ENCODE data around the gene SEMA5B.

SEMA5B gene, protein sequence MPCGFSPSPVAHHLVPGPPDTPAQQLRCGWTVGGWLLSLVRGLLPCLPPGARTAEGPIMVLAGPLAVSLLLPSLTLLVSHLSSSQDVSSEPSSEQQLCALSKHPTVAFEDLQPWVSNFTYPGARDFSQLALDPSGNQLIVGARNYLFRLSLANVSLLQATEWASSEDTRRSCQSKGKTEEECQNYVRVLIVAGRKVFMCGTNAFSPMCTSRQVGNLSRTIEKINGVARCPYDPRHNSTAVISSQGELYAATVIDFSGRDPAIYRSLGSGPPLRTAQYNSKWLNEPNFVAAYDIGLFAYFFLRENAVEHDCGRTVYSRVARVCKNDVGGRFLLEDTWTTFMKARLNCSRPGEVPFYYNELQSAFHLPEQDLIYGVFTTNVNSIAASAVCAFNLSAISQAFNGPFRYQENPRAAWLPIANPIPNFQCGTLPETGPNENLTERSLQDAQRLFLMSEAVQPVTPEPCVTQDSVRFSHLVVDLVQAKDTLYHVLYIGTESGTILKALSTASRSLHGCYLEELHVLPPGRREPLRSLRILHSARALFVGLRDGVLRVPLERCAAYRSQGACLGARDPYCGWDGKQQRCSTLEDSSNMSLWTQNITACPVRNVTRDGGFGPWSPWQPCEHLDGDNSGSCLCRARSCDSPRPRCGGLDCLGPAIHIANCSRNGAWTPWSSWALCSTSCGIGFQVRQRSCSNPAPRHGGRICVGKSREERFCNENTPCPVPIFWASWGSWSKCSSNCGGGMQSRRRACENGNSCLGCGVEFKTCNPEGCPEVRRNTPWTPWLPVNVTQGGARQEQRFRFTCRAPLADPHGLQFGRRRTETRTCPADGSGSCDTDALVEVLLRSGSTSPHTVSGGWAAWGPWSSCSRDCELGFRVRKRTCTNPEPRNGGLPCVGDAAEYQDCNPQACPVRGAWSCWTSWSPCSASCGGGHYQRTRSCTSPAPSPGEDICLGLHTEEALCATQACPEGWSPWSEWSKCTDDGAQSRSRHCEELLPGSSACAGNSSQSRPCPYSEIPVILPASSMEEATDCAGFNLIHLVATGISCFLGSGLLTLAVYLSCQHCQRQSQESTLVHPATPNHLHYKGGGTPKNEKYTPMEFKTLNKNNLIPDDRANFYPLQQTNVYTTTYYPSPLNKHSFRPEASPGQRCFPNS

GRCh38 chr3:123027292-123028232 lies at the start of gene SEMA5B:
Gene SEMA5B, minus strand, starts transcription at chr3:123027763. Its CDS starts 66,500 bp downstream, at chr3:122961263.
- DNase-seq, result no peak

DNA sequence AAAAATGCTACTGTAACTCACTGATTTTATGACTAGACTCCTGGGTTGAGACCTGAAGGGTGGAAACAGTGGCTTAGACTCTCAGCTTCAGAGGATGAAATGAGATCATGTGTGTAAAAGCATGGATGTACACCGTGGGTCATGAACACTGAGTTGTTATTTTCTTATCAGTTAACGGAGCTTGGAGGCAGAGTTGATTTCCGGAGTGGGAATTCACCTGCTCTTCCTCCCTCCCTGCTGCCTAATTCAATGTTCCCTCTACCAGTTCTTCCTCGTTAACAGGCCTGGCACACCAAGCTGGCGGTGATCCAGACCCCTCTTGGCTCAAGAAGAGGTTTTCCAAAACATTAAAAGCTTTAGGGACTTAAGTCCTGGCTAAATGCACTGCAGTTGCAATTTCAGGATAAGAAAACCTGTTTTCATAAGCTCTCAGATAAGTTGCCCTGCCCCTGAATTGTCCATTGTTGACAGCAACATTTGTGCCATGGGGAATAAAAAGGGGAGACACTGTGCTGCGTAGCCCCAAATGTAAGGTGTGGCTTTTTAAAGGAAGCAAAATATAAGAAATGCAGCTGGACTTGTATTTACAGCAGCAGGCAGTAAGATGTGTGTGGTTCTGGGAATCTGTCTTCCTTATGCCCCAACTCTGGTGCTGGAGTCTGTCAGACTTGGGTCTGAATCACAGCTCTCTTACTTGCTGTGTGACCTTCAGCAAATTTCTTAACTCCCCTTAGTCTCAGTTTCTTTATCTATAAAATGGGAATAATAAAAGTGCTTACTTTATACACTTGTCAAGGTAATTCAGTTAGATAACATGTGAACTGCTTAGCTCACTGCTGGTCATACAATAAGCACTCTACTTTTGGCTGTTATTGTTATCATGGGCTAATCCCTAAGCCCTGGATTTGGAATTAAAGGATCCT lies 49.2 kb upstream of the SEMA5B start:
- DNase-seq, result no peak

- DNase-seq, result no peak
Observed at GRCh38 chr3:123076112-123076495, 48.5 kb upstream of the SEMA5B start.

DNA sequence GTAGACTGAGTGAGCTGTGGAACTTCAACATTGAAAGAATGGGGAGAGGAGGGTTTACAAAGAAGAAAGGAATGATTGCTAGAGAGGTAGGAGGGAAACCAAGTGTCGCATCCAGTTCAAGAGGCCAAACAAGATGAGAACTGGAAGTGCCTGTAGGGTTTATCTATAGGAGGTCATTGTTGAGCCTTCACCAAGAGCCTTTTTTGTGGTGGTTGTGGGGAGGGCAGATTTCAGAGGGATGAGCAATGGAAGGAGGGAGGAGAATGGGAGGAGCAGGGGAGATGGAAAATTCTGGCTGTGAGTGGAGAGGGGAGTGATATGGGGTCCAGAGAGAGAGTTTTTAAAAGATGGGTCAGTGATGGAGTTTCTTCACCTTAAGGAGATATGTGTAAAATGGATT lies 47.8 kb upstream of the SEMA5B start:
- DNase-seq, result no peak

DNA sequence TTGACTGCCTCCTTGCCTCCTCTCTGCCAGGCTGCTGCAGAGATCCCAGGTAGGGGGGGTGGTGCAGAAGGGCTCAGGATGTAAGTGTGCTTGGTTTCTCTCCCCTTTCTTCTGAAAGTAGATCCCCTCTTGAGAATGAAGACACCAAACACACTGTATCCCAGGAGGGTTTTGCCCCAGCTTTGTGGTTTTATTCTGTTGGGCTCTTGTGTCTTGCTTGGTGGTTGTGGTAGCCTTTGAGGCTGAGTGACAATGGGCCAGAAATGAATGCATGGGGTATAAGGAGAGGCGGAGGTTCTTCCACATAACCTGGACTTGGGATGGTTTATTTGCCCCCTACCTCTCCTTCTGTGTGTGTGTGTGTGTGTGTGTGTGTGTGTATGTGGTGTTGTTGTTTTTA lies 45.0 kb upstream of the SEMA5B start:
- no peak for DNase-seq

DNA sequence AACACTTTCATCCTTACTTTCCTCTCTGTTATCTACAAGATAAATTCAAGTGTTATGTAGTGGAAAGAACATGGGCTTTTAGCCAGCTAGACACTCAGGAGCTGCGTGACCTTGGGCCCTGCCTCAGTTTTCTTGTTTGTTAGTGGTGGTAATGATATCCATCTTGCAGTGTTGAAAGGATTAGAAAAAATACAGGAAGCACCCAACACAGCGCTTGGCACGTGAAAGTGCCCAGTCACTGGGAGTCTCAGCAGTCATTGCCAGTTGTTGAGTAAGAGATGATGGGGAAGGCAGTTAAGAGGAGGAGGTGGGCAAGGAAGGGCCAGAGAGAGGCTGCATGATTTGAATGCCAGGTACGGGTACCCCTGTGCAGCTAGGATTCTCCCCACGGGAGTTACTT lies 44.6 kb upstream of the SEMA5B start:
- no peak for DNase-seq

DNA sequence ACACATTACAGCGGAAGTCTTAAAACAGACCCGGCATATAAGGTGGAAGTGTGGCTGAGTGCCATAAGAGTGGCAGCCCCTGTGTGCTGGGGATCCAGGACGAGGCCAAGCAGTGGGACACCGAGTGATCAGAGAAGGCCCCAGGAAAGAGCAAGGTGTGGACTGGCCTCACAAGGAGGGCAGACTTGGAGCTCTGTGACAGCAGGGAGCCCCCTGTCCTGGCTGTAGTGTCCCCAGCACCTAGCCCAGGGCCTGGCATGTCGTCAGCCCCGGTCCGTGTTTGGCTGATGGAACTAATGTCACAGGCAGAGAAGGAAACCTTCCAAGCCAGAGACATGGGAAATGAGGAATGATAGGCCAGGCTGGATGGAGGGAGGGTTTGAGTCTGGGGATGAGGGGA lies 44.0 kb upstream of the SEMA5B start:
- no peak for DNase-seq

DNA sequence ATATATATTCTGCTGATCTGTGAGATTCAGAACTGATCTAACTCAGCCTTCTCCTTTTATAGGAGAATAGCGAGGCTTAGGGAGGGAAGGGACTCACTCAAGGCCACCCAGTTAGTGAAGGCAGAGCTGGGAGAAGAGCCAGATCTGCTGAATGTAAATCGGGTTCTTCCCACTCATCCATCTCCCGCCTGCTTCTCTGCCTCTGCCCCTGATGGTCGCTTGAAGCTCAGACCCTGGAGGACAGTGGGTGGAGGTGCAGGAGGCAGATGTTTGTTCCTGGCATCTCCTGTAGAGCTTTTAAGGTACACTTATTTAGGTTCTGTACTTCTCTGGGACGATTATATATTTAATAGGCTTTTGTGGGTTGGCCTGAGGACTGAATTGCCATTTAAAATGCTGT lies 43.6 kb upstream of the SEMA5B start:
- no peak for DNase-seq

DNA sequence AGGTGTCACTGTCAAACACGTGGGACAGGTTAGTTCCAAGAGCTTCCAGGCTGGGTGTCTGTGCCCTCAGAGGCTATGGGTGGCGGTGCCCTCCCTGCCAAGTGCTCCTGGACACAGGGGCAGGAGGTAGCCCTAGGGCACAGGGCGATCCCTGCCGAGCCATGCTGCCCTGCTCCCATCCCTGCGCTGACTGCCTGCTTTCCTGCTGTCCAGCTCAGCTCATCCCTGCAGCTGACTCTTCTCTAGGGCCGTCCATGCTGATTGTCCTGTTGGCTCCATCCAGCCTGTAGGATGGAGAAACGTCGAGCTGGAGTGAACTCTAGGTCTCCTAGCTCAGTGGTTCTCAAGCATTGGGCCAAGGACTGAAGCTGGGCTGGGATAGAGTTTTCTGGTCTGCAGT lies 42.9 kb upstream of the SEMA5B start:
- no peak for DNase-seq

- DNase-seq, result no peak
Observed at GRCh38 chr3:123068601-123069381, 41.2 kb upstream of the SEMA5B start.

GRCh38 chr3:123067689-123068600 lies 40.4 kb upstream of the SEMA5B start:
- no peak for DNase-seq

- DNase-seq, result peak; percentile 78
Observed at GRCh38 chr3:123066896-123067688, 39.5 kb upstream of the SEMA5B start, which contains the start of gene PDIA5. Gene PDIA5, plus strand, starts transcription at chr3:123067025. Its CDS starts 140 bp downstream, at chr3:123067165.

- DNase-seq, result no peak
Observed at GRCh38 chr3:123066599-123066895, 39.0 kb upstream of the SEMA5B start.

- DNase-seq, result no peak
Observed at GRCh38 chr3:123064914-123065313, 37.4 kb upstream of the SEMA5B start.

- DNase-seq, result no peak
Observed at GRCh38 chr3:123064506-123064905, 36.9 kb upstream of the SEMA5B start.

GRCh38 chr3:123063034-123063433 lies 35.5 kb upstream of the SEMA5B start:
- no peak for DNase-seq

DNA sequence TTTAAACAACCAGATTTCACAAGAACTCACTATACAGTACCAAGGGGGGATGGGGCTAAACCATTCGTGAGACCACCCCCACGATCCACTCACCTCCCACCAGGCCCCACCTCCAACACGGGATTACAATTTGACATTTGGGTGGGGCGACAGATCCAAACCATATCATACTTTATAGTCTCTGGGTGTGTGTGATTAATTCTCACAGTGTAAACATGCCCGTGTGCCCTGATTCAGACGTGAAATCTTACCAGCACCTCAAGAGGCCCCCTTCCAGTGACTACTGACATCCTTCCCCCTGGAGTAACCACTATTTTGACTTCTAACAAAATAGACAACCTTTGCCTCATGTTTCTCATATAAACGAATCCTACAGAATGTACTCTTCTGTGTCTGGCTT lies 34.3 kb upstream of the SEMA5B start:
- no peak for DNase-seq

DNA sequence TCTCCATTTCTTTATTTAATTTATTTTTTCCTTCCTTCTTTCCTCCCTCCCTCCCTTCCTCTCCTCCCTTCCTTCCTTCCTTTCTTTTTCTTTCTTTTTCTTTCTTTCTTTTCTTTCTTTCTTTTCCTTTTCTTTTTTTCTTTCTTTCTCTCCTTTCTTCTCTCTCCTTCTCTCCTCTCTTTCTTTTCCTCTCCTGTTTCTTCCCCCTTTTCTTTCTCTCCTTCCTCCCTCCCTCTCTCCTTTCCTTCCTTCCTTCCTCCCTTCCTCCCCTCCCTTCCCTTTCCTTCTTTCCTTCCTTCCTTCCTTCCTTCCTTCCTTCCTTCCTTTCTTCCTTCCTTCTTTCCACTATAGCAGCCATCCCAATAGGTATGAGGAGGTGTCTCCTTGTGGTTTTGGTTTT lies 32.5 kb upstream of the SEMA5B start:
- no peak for DNase-seq
